KMS-11 (cell line): ENCODE results near the gene CWC15.

Source experiments
- H2AFZ ChIP-seq: fragments of 200-600 bp; sonication (generic); 2 replicates; pipeline ENCODE4 v1.6.1; 2016; ENCODE audit warnings: antibody characterized with exemption, mixed run types, low read depth
- H3K27ac ChIP-seq: fragments of 200-600 bp; sonication (generic); 2 replicates; pipeline ENCODE4 v1.6.1; 2016; ENCODE audit warnings: mild to moderate bottlenecking, mixed run types
- H3K27me3 ChIP-seq: fragments of 200-600 bp; sonication (generic); 2 replicates; pipeline ENCODE4 v1.6.1; 2017; ENCODE audit warnings: mild to moderate bottlenecking, low read depth, mixed run types, moderate library complexity; ENCODE audit not compliant: insufficient read depth
- H3K36me3 ChIP-seq: fragments of 200-600 bp; sonication (generic); 2 replicates; pipeline ENCODE4 v1.6.1; 2017; ENCODE audit warnings: mild to moderate bottlenecking, mixed run types; ENCODE audit not compliant: insufficient read depth
- H3K4me1 ChIP-seq: fragments of 200-600 bp; sonication (generic); 2 replicates; pipeline ENCODE4 v1.6.1; 2016; ENCODE audit warnings: mild to moderate bottlenecking, low read depth, mixed run types; ENCODE audit not compliant: poor library complexity, severe bottlenecking
- H3K4me2 ChIP-seq: fragments of 200-600 bp; sonication (generic); 2 replicates; pipeline ENCODE4 v1.7.0; 2016; ENCODE audit warnings: mild to moderate bottlenecking, mixed run types
- H3K4me3 ChIP-seq: fragments of 200-600 bp; sonication (generic); IDR thresholded peaks from 2 replicates; pipeline ENCODE4 v1.6.1; 2017; ENCODE audit warnings: low read depth, low read length, mixed read lengths; ENCODE audit not compliant: insufficient read depth
- H3K79me2 ChIP-seq: fragments of 200-600 bp; sonication (generic); 2 replicates; pipeline ENCODE4 v1.6.1; 2016; ENCODE audit warnings: low read depth, mixed run types; ENCODE audit not compliant: insufficient read depth
- H3K9ac ChIP-seq: fragments of 200-600 bp; sonication (generic); 2 replicates; pipeline ENCODE4 v1.6.1; 2016; ENCODE audit warnings: mild to moderate bottlenecking, mixed run types
- H4K20me1 ChIP-seq: fragments of 200-600 bp; sonication (generic); 2 replicates; pipeline ENCODE4 v1.6.1; 2016; ENCODE audit warnings: mild to moderate bottlenecking, mixed run types; ENCODE audit not compliant: insufficient read depth
- TF ChIP-seq, protein P1 (sequence below): fragments of 200-600 bp; sonication (generic); conservative IDR thresholded peaks from 2 replicates; pipeline ENCODE4 v1.6.1; 2017; ENCODE audit warnings: low read depth, mild to moderate bottlenecking, antibody characterized with exemption, low read length, moderate library complexity, mixed read lengths

Gene CWC15

DNA sequence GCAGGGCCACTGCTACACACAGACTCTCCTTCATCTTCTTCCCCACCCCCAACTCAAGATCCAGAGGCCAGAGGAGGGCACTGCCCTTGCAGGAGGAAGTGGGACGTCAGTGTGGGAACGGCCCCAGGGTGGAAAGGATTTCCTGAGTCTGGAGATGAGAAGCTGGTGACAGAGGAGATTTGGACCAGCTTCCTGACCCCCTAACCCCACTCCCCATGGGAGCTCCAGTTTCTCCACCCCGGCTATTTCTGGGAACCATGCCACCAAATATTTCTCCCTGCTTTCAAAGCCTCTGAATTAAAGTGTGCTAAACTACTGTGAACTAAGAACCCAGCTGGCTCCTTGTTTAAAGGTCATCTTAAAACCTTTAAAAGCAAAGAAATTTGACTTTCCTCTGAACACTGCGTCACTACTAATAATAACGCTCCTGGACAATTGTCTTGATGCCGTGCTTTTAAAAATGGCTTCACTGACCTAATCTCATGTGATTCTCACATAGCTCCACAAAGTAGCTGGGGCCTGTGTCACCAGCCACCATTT, 46.6 kb downstream of the CWC15 start:
- H3K4me2 ChIP-seq, result no peak overlapping the region

DNA sequence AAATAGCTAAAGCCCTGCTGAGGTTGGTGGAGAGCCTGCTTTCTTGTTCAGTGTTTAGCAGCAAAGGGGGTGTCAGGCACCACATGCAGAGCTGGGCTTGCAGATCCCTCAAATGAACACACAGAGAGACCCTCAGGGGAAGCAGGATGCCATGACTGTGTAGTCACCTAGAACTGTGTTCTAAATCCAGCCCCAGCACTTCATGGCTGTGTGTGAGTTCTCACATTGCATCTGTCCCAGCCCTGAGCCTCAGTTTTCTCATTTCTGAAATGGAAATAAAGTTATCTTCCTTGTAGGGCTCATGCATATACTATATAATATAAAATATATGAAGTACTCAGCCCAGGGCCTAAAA, 47.1 kb downstream of the CWC15 start:
- no peaks in the 10 kb centered on the region for H3K4me1 ChIP-seq
- H3K36me3 ChIP-seq, result no peaks in the 10 kb centered on the region
- no peak overlapping the region for H3K9ac ChIP-seq
- no peaks in the 10 kb centered on the region for H3K79me2 ChIP-seq
- no peak overlapping the region for H2AFZ ChIP-seq
- H3K4me2 ChIP-seq, result no peak overlapping the region
- no peaks in the 10 kb centered on the region for H4K20me1 ChIP-seq
- H3K4me3 ChIP-seq, result no peak overlapping the region
- TF ChIP-seq, protein P1, sequence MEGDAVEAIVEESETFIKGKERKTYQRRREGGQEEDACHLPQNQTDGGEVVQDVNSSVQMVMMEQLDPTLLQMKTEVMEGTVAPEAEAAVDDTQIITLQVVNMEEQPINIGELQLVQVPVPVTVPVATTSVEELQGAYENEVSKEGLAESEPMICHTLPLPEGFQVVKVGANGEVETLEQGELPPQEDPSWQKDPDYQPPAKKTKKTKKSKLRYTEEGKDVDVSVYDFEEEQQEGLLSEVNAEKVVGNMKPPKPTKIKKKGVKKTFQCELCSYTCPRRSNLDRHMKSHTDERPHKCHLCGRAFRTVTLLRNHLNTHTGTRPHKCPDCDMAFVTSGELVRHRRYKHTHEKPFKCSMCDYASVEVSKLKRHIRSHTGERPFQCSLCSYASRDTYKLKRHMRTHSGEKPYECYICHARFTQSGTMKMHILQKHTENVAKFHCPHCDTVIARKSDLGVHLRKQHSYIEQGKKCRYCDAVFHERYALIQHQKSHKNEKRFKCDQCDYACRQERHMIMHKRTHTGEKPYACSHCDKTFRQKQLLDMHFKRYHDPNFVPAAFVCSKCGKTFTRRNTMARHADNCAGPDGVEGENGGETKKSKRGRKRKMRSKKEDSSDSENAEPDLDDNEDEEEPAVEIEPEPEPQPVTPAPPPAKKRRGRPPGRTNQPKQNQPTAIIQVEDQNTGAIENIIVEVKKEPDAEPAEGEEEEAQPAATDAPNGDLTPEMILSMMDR, result no peak
- H3K27ac ChIP-seq, result no peak overlapping the region
- H3K27me3 ChIP-seq, result no peaks in the 10 kb centered on the region

More for the DNA sequence above, 46.6 kb downstream of the CWC15 start:
- H3K9ac ChIP-seq, result no peak overlapping the region
- H2AFZ ChIP-seq, result no peak overlapping the region
- no peaks in the 10 kb centered on the region for H3K27me3 ChIP-seq
- H3K27ac ChIP-seq, result no peak overlapping the region
- no peaks in the 10 kb centered on the region for H4K20me1 ChIP-seq
- no peaks in the 10 kb centered on the region for H3K79me2 ChIP-seq
- no peaks in the 10 kb centered on the region for H3K36me3 ChIP-seq
- H3K4me3 ChIP-seq, result no peak overlapping the region
- no peaks in the 10 kb centered on the region for H3K4me1 ChIP-seq
- TF ChIP-seq, protein P1, result no peak

DNA sequence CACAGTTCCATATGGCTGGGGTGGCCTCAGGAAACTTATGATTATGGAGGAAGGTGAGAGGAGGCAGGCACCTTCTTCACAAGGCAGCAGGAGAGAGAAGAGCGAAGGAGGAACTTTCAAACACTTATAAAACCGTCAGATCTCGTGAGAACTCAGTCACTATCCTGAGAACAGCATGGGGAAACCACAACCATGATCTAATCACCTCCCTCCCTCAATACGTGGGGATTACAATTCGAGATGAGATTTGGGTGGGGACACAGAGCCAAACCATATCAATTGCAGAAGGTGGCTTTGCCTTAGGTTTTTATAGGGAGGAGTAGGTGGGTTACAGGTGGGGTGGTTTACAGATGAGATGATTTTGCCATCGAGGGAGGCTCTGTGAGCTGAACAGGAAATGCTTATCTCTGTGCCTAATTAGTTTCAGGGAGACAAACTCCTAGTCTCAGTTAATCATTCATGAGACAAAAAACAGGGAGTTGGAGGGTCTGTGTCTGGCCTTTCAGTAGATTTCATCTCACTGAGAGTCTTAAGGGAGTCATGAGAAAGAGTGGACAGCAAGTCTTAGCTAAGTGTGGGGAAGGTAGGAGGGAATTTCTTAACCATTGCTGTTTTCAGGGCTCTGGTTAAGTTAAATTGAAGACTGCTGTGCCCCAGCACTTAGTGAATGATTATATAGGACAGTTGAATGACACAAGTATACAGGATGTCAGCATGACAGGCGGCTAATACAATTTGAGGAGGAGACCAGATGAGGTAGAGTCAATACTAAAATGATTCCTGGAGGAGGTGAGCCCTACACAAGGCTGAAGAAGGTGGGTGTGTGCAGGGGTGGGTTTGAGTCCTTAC, 47.7 kb downstream of the CWC15 start:
- TF ChIP-seq, protein P1, result no peak
- Histone ChIP-seq H3K27me3 (no peaks in the 10 kb centered on the region), H4K20me1 (no peaks in the 10 kb centered on the region), H3K36me3 (no peaks in the 10 kb centered on the region), H3K4me3 (no peak overlapping the region), H3K27ac (no peak overlapping the region), H3K79me2 (no peaks in the 10 kb centered on the region), H3K4me1 (no peaks in the 10 kb centered on the region), H2AFZ (no peak overlapping the region), H3K9ac (no peak overlapping the region), H3K4me2 (no peak overlapping the region)

DNA sequence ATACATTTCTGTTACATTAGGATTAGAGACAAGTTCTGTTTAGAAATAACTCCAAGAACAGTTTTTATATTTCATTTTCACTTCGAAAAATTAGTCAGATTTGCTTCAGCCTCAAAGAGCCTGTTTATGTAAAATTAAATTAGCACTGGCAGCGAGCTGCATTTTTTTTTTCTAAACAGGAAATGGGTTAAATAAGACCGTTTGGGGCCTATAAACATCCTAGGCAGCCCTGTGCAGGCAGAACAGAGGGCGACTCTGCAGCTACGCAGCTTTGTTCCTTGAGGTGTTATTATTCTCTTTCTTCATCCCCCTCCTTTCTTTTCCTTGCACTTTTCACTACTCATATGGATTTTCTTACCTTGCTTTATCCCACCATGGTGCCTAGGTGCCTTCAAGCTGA, 48.7 kb downstream of the CWC15 start:
- H3K9ac ChIP-seq, result no peak overlapping the region
- no peak overlapping the region for H2AFZ ChIP-seq
- H3K27me3 ChIP-seq, result no peaks in the 10 kb centered on the region
- no peak overlapping the region for H3K4me3 ChIP-seq
- no peaks in the 10 kb centered on the region for H3K4me1 ChIP-seq
- H3K79me2 ChIP-seq, result no peaks in the 10 kb centered on the region
- H3K27ac ChIP-seq, result no peak overlapping the region
- H3K4me2 ChIP-seq, result no peak overlapping the region
- TF ChIP-seq, protein P1, result no peak
- H3K36me3 ChIP-seq, result no peaks in the 10 kb centered on the region
- no peaks in the 10 kb centered on the region for H4K20me1 ChIP-seq
